ENCODE measurements around the gene PBX1. TPM values are rescaled to one million over a fixed set of nuclear protein-coding genes. Genes with fewer than 3 reads are reported as not detected.

The PBX1 gene
- total and polyA plus RNA-seq, 4 donors = 2.2 to 17.3 (median 5.1) TPM

GRCh38 chr1:164637461-164638375 is 78.7 kb downstream of the PBX1 start:
- Histone ChIP-seq H3K36me3 (ENCODE audit: control insufficient read depth in 4 of 4, insufficient read depth in 3 of 4, low read depth in 1 of 4, low read length in 3 of 4) (no peaks in the 10 kb centered on the region), H3K4me3 (ENCODE audit: low read depth in 1 of 3, low read length in 3 of 3) (no peak overlapping the region), H3K9me3 (ENCODE audit: control insufficient read depth in 4 of 4, low read length in 3 of 4) (no peaks in the 10 kb centered on the region), H3K9ac (ENCODE audit: low read depth in 1 of 2, low read length in 2 of 2) (no peak overlapping the region), H3K4me1 (ENCODE audit: control insufficient read depth in 4 of 4, insufficient read depth in 4 of 4, low read length in 3 of 4) (peaks cover 0 to 8% (median 0%) of the 10 kb centered on the region in 4 donors), H3K27me3 (ENCODE audit: control insufficient read depth in 4 of 4, insufficient read depth in 4 of 4, low read length in 3 of 4) (no peaks in the 10 kb centered on the region), H3K27ac (ENCODE audit: low read depth in 1 of 2, low read length in 2 of 2) (no peak overlapping the region)
- no peak for DNase-seq (ENCODE audit: low spot score)
- WGBS = 83% methylated on average over 13 of the region's 13 CpGs
- TF ChIP-seq NR2F2 (IDR thresholded peaks at IDR 0.05) (no peak), SP1 (IDR thresholded peaks at IDR 0.05) (no peak), RXRA (IDR thresholded peaks at IDR 0.05) (no peak), ATF3 (IDR thresholded peaks at IDR 0.05) (no peak), JUND (IDR thresholded peaks at IDR 0.05) (no peak), CTCF (IDR thresholded peaks at IDR 0.05; ENCODE audit: low read depth, low read length, missing input control) (no peak), EGR1 (IDR thresholded peaks at IDR 0.05; ENCODE audit: low read depth in 2 of 2) (no peak), GABPA (IDR thresholded peaks at IDR 0.05 in 1 of 2, conservative IDR thresholded peaks at IDR 0.05 in 1 of 2) (no peak), RAD21 (IDR thresholded peaks at IDR 0.05) (no peak)

GRCh38 chr1:164638492-164639202 is 79.7 kb downstream of the PBX1 start:
- Histone ChIP-seq H3K9ac (ENCODE audit: low read depth in 1 of 2, low read length in 2 of 2) (no peak overlapping the region), H3K9me3 (ENCODE audit: control insufficient read depth in 4 of 4, low read length in 3 of 4) (no peaks in the 10 kb centered on the region), H3K27me3 (ENCODE audit: control insufficient read depth in 4 of 4, insufficient read depth in 4 of 4, low read length in 3 of 4) (no peaks in the 10 kb centered on the region), H3K36me3 (ENCODE audit: control insufficient read depth in 4 of 4, insufficient read depth in 3 of 4, low read depth in 1 of 4, low read length in 3 of 4) (no peaks in the 10 kb centered on the region), H3K4me1 (ENCODE audit: control insufficient read depth in 4 of 4, insufficient read depth in 4 of 4, low read length in 3 of 4) (peaks cover 0 to 8% (median 0%) of the 10 kb centered on the region in 4 donors), H3K27ac (ENCODE audit: low read depth in 1 of 2, low read length in 2 of 2) (no peak overlapping the region), H3K4me3 (ENCODE audit: low read depth in 1 of 3, low read length in 3 of 3) (no peak overlapping the region)
- TF ChIP-seq MAX (IDR thresholded peaks at IDR 0.05) = no peak
- TF ChIP-seq RXRA (IDR thresholded peaks at IDR 0.05) = no peak
- TF ChIP-seq, protein P1, sequence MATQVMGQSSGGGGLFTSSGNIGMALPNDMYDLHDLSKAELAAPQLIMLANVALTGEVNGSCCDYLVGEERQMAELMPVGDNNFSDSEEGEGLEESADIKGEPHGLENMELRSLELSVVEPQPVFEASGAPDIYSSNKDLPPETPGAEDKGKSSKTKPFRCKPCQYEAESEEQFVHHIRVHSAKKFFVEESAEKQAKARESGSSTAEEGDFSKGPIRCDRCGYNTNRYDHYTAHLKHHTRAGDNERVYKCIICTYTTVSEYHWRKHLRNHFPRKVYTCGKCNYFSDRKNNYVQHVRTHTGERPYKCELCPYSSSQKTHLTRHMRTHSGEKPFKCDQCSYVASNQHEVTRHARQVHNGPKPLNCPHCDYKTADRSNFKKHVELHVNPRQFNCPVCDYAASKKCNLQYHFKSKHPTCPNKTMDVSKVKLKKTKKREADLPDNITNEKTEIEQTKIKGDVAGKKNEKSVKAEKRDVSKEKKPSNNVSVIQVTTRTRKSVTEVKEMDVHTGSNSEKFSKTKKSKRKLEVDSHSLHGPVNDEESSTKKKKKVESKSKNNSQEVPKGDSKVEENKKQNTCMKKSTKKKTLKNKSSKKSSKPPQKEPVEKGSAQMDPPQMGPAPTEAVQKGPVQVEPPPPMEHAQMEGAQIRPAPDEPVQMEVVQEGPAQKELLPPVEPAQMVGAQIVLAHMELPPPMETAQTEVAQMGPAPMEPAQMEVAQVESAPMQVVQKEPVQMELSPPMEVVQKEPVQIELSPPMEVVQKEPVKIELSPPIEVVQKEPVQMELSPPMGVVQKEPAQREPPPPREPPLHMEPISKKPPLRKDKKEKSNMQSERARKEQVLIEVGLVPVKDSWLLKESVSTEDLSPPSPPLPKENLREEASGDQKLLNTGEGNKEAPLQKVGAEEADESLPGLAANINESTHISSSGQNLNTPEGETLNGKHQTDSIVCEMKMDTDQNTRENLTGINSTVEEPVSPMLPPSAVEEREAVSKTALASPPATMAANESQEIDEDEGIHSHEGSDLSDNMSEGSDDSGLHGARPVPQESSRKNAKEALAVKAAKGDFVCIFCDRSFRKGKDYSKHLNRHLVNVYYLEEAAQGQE (IDR thresholded peaks at IDR 0.05) = no peak
- no peak for TF ChIP-seq NR2F2 (IDR thresholded peaks at IDR 0.05)
- TF ChIP-seq CTCF (IDR thresholded peaks at IDR 0.05; ENCODE audit: low read depth, low read length, missing input control) = no peak
- 83% methylated on average over 14 of the region's 14 CpGs for WGBS
- DNase-seq (ENCODE audit: low spot score) = no peak
